Bronchial epithelial cell (primary cell): ENCODE measurements around the gene CLC. TPM values are rescaled to one million over a fixed set of nuclear protein-coding genes. Genes with fewer than 3 reads are reported as not detected.
"Not testable (repeated sequence)": the region's sequence is repeated elsewhere in the genome, so short reads cannot be mapped to it uniquely, and the experiment has no call there.

Experiments used
- DNase-seq: peaks from one replicate; pipeline ENCODE4 v3.0.0-alpha.2; 2010; ENCODE audit warnings: low read depth
- FAIRE-seq: peaks from 2 replicates; lab custom pipeline; 2011; peaks lifted over from hg19 to GRCh38; lab: Jason Lieb, UNC
- H3K27me3 ChIP-seq: 2 replicates; pipeline ENCODE4 v1.5.1; 2011; ENCODE audit warnings: low read length; ENCODE audit not compliant: control insufficient read depth, insufficient read depth
- H3K36me3 ChIP-seq: 2 replicates; pipeline ENCODE4 v1.5.1; 2011; ENCODE audit warnings: low read length; ENCODE audit not compliant: control insufficient read depth, insufficient read depth
- H3K4me3 ChIP-seq: 2 replicates; pipeline ENCODE4 v1.5.1; 2011; ENCODE audit warnings: mild to moderate bottlenecking, low read depth, low read length, control low read depth
- CTCF ChIP-seq: IDR thresholded peaks from 2 replicates; pipeline ENCODE4 v1.5.1; 2011; ENCODE audit warnings: mild to moderate bottlenecking, moderate library complexity, low read length, control low read depth, inconsistent platforms; ENCODE audit not compliant: insufficient read depth, severe bottlenecking
- total RNA-seq: library from RNA; depleted of rRNA; stranded (reverse); fragments of >200 nt; gene quantifications from 2 replicates; pipeline ENCODE4 v1.2.1, GENCODE V29; 2014

Gene CLC
- total RNA-seq, 1 donor from 2014 or later: not detected

- TF ChIP-seq CTCF: no peak
- DNase-seq (no peak), FAIRE-seq (peak; percentile 93)
- Histone ChIP-seq H3K27me3 (no peaks in the 10 kb centered on the region), H3K36me3 (no peaks in the 10 kb centered on the region), H3K4me3 (no peak overlapping the region)
Measured at GRCh38 chr19:39728040-39728439, 9.8 kb downstream of the CLC start.

- DNase-seq (no peak), FAIRE-seq (no peak)
- Histone ChIP-seq H3K27me3 (no peaks in the 10 kb centered on the region), H3K36me3 (no peaks in the 10 kb centered on the region), H3K4me3 (no peak overlapping the region)
- TF ChIP-seq CTCF: no peak
Measured at GRCh38 chr19:39727070-39727800, 10.6 kb downstream of the CLC start.

GRCh38 chr19:39725995-39726394, 11.8 kb downstream of the CLC start:
- H3K36me3 ChIP-seq: no peaks in the 10 kb centered on the region
- FAIRE-seq: no peak
- TF ChIP-seq CTCF: no peak
- no peak overlapping the region for H3K4me3 ChIP-seq
- no peak for DNase-seq
- no peaks in the 10 kb centered on the region for H3K27me3 ChIP-seq

GRCh38 chr19:39720144-39720543, 17.7 kb downstream of the CLC start:
- not testable (repeated sequence) for H3K36me3 ChIP-seq, H3K27me3 ChIP-seq, FAIRE-seq, H3K4me3 ChIP-seq, DNase-seq

- Histone ChIP-seq H3K36me3 (no peaks in the 10 kb centered on the region), H3K27me3 (no peaks in the 10 kb centered on the region), H3K4me3 (no peak overlapping the region)
- TF ChIP-seq CTCF: no peak
- FAIRE-seq: no peak
- no peak for DNase-seq
Measured at GRCh38 chr19:39710333-39710890, 27.4 kb downstream of the CLC start.

- Histone ChIP-seq H3K27me3 (no peaks in the 10 kb centered on the region), H3K36me3 (no peaks in the 10 kb centered on the region), H3K4me3 (no peak overlapping the region)
- TF ChIP-seq CTCF: no peak
- FAIRE-seq (no peak), DNase-seq (peak; percentile 32)
Measured at GRCh38 chr19:39709026-39709872, 28.6 kb downstream of the CLC start.
